ENCODE results near the gene GUCY1A2.
"Not testable (repeated sequence)": the region's sequence is repeated elsewhere in the genome, so short reads cannot be mapped to it uniquely, and the experiment has no call there.

- TF ChIP-seq POLR2A (IDR thresholded peaks at IDR 0.05; ENCODE audit: low read length); GATA1 (IDR thresholded peaks at IDR 0.05; ENCODE audit: low read depth, low read length): not testable (repeated sequence)
Measured at GRCh38 chr11:107050899-107051298, 32.6 kb upstream of the GUCY1A2 start.

Measured in erythroblast (primary cell).